ES-I3 (cell line): Measurements from ENCODE around the gene KLC3.

Experiments used
- H3K36me3 ChIP-seq: 2 replicates; pipeline ENCODE4 v1.6.1; 2013; ENCODE audit warnings: mild to moderate bottlenecking, low read length, control low read depth, moderate library complexity; ENCODE audit not compliant: insufficient read depth
- H3K4me1 ChIP-seq: 2 replicates; pipeline ENCODE4 v1.6.1; 2013; ENCODE audit warnings: mild to moderate bottlenecking, control low read depth, low read length; ENCODE audit not compliant: insufficient read depth
- H3K9ac ChIP-seq: 2 replicates; pipeline ENCODE4 v1.6.1; 2013; ENCODE audit warnings: low read depth, mild to moderate bottlenecking, low read length, moderate library complexity
- H3K9me3 ChIP-seq: 2 replicates; pipeline ENCODE4 v1.6.1; 2013; ENCODE audit warnings: mild to moderate bottlenecking, low read length, moderate library complexity; ENCODE audit not compliant: control insufficient read depth, insufficient read depth

Gene KLC3

GRCh38 chr19:45358213-45358792 lies 17.8 kb downstream of the KLC3 start:
- Histone ChIP-seq H3K4me1 (no peaks in the 10 kb centered on the region), H3K36me3 (peaks cover 9% of the 10 kb centered on the region; the same call in 1 of the 2 replicates), H3K9me3 (no peaks in the 10 kb centered on the region), H3K9ac (no peak overlapping the region)

GRCh38 chr19:45361608-45362007 lies 21.1 kb downstream of the KLC3 start:
- no peaks in the 10 kb centered on the region for H3K4me1 ChIP-seq
- H3K9ac ChIP-seq = no peak overlapping the region
- no peaks in the 10 kb centered on the region for H3K9me3 ChIP-seq
- peaks cover 6% of the 10 kb centered on the region; the same call in 1 of the 2 replicates for H3K36me3 ChIP-seq

- Histone ChIP-seq H3K9ac (no peak overlapping the region), H3K36me3 (peaks cover 6% of the 10 kb centered on the region; the same call in 1 of the 2 replicates), H3K9me3 (no peaks in the 10 kb centered on the region), H3K4me1 (no peaks in the 10 kb centered on the region)
These were observed 21.7 kb downstream of the KLC3 start for GRCh38 chr19:45362291-45362690.

- no peaks in the 10 kb centered on the region for H3K9me3 ChIP-seq
- no peaks in the 10 kb centered on the region for H3K4me1 ChIP-seq
- peaks cover 6% of the 10 kb centered on the region for H3K36me3 ChIP-seq
- no peak overlapping the region for H3K9ac ChIP-seq
These were observed 23.4 kb downstream of the KLC3 start for GRCh38 chr19:45363861-45364459.

- Histone ChIP-seq H3K9me3 (no peaks in the 10 kb centered on the region), H3K9ac (no peak overlapping the region), H3K36me3 (peaks cover under 1% of the 10 kb centered on the region), H3K4me1 (no peaks in the 10 kb centered on the region)
These were observed 24.1 kb downstream of the KLC3 start for GRCh38 chr19:45364696-45365095.

- Histone ChIP-seq H3K9me3 (no peaks in the 10 kb centered on the region), H3K9ac (no peak overlapping the region), H3K36me3 (no peaks in the 10 kb centered on the region; the same call in none of the 2 replicates), H3K4me1 (no peaks in the 10 kb centered on the region)
These were observed 27.6 kb downstream of the KLC3 start for GRCh38 chr19:45368127-45368526.

- H3K9me3 ChIP-seq = no peaks in the 10 kb centered on the region
- H3K36me3 ChIP-seq = no peaks in the 10 kb centered on the region; the same call in none of the 2 replicates
- H3K9ac ChIP-seq = no peak overlapping the region
- no peaks in the 10 kb centered on the region for H3K4me1 ChIP-seq
These were observed 28.3 kb downstream of the KLC3 start for GRCh38 chr19:45368737-45369340.

GRCh38 chr19:45370410-45371204 lies 30.1 kb downstream of the KLC3 start, which contains the start of gene ERCC2:
Gene ERCC2, minus strand, starts transcription at chr19:45370573. Its CDS starts 33 bp downstream, at chr19:45370540.
- Histone ChIP-seq H3K36me3 (no peaks in the 10 kb centered on the region; the same call in none of the 2 replicates), H3K4me1 (no peaks in the 10 kb centered on the region)

GRCh38 chr19:45376045-45376724 lies 35.6 kb downstream of the KLC3 start:
- H3K9ac ChIP-seq = 0 out of 2 replicates have a peak overlapping the region, but pooled peaks have one; percentile 2
- no peaks in the 10 kb centered on the region for H3K36me3 ChIP-seq
- peaks cover 4% of the 10 kb centered on the region for H3K4me1 ChIP-seq
- no peaks in the 10 kb centered on the region for H3K9me3 ChIP-seq

More at GRCh38 chr19:45370410-45371204, 30.1 kb downstream of the KLC3 start, which contains the start of gene ERCC2:
- Histone ChIP-seq H3K9ac (peak within 1 kb of the TSS; percentile 85), H3K9me3 (no peaks in the 10 kb centered on the region)

GRCh38 chr19:45380107-45380506 lies 39.6 kb downstream of the KLC3 start:
- Histone ChIP-seq H3K9ac (no peak overlapping the region), H3K4me1 (peaks cover 4% of the 10 kb centered on the region), H3K36me3 (no peaks in the 10 kb centered on the region), H3K9me3 (no peaks in the 10 kb centered on the region)

GRCh38 chr19:45382426-45382825 lies 41.9 kb downstream of the KLC3 start:
- Histone ChIP-seq H3K36me3 (no peaks in the 10 kb centered on the region), H3K9me3 (no peaks in the 10 kb centered on the region), H3K9ac (no peak overlapping the region), H3K4me1 (no peaks in the 10 kb centered on the region)

- Histone ChIP-seq H3K36me3 (no peaks in the 10 kb centered on the region), H3K9me3 (no peaks in the 10 kb centered on the region), H3K4me1 (no peaks in the 10 kb centered on the region), H3K9ac (peak overlapping the region; percentile 43; the same call in 1 of the 2 replicates)
These were observed 45.1 kb downstream of the KLC3 start for GRCh38 chr19:45385392-45386221.

- H3K9ac ChIP-seq = no peak overlapping the region
- no peaks in the 10 kb centered on the region for H3K9me3 ChIP-seq
- no peaks in the 10 kb centered on the region; the same call in 1 of the 2 replicates for H3K36me3 ChIP-seq
- no peaks in the 10 kb centered on the region; the same call in 1 of the 2 replicates for H3K4me1 ChIP-seq
These were observed 50.8 kb downstream of the KLC3 start for GRCh38 chr19:45391346-45391745.
